Kasumi-1 (cell line): ENCODE results near the gene UBQLN1.
"Not testable (repeated sequence)": the region's sequence is repeated elsewhere in the genome, so short reads cannot be mapped to it uniquely, and the experiment has no call there.

Source experiments
- DNase-seq, 2 experiments: peaks; one replicate each; lab custom pipeline; 2025; lab: John Stamatoyannopoulos, UW

Gene UBQLN1

DNA sequence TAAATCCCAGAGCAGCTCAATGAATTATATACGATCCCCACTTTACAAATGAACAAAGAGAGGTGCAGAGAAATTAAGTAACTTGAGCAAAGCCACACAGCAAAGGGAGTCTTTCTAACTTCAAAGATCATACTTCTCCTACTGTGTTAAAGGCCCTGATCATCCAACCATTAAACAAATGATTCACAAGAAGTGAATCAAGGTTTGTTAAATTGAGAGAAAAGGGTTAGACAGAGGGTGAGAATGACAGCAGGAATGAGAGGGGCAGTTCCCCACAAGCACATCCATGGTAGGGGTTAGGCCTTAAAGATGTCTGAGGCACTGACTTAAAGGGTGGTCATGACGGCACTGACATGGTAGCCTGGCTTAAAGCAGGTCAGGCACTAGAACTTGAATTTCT, 74.1 kb downstream of the UBQLN1 start:
- DNase-seq: no peak

- DNase-seq: no peak
Observed at GRCh38 chr9:83633255-83633654, 74.5 kb downstream of the UBQLN1 start.

GRCh38 chr9:83630938-83631457, 76.8 kb downstream of the UBQLN1 start:
- DNase-seq: no peak

GRCh38 chr9:83629433-83630104, 78.2 kb downstream of the UBQLN1 start:
- DNase-seq: no peak

DNA sequence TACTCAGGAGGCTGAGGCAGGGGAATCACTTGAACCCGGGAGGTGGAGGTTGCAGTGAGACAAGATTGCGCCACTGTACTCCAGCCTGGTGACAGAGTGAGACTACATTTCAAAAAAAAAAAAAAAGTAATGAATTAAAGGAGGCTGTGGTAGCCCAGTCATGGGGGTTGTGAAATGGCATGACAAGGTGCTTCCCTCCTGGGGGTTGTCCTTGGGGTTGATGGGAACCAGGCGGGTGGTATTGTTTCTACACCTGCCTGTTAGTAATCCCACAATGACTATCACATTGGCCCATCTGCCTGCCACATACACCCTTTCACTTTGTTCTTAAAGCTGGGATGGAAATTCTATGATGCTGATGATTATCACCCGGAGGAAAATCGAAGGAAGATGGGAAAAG, 79.2 kb downstream of the UBQLN1 start:
- DNase-seq: no peak

GRCh38 chr9:83625178-83625577, 82.6 kb downstream of the UBQLN1 start:
- DNase-seq: no peak

DNA sequence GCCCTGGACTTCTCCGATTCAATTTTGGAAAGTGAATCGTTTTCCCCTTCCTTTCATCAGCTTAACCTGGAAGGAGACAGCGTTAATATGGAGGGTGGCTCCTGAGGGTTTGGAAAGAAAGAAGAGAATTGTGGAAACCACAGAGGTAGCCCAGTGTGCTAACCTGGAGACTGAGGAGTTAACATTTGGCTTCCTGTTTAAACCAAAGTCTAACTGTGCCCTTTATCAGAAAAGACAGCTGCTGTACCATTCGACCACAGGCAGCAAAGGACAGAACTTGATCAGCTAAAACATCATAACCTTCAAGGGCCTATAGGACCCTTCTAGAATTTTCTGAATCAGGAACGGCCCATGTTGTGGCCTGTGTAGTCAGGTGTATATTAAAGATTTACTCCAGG, 84.1 kb downstream of the UBQLN1 start:
- peak; percentile 18 to 19 for DNase-seq

DNA sequence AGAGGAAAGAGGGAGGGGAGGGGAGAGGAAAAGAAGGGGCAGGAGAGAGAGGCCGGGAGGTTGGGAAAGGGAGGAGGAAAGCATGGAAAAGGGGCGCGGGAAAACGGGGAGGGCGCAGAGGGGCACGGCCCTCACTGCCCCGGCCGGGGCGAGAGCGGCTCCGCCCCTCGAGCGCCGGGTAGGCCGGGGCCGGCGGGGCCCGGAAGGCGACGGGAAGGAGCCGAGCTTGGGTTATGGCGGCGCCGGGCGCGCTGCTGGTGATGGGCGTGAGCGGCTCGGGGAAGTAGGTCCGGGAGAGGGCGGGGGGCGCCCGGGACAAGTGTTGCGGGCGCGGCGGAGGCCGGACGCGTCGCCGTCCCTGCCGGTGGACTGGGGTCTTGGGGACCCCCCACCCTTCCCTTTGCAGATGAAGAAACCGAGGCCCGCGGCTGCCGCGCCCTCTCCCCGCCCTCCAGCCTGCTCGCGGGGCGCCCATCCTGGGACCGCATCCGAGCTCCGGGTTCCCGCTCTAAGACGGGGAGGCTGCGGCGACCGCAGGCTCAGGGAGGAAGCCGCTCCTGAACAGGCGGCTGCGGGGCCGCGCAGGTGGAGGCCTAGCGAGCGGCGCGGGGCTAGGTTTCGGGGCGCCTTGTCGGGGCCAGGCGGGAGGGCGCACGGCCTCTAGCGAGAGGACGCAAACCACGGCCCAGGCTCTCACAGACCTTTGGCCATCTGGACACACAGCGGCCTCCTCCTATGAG, 84.6 kb downstream of the UBQLN1 start, which contains the start of gene IDNK:
Gene IDNK (plus strand): TSS at position 205 of the 740 bp plus-strand sequence. CDS start 29 bp downstream, at position 234.
- peak; percentile 48 to 53 for DNase-seq

DNA sequence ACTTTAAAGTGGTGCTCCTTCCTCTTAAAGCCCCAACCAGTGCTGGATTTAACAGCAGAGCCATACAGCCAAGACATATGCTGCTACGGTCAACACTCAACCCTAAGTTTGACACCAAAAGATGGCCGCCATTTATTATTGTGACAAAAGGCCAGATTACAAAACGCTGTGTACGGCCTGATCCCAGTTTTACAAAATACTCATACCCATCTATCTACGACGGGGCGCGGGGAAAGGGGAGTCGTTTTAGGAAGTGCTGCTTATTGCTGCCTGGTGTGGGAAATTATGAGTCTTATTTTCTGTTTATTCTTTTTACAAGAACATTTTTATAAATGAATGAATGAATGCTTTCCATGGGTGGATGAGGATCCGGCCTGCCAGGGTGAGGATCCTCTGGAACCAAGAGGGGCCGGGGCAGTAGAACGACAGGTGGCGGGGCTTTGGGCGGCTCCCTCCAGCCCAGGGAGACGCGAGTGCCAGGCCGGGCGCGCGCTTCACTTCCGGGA, 85.3 kb downstream of the UBQLN1 start:
- peak in 1 of 2 experiments; percentile 48 for DNase-seq

- DNase-seq: peak; percentile 58
Observed at GRCh38 chr9:83620841-83621636, 86.7 kb downstream of the UBQLN1 start.

GRCh38 chr9:83617299-83617698, 90.5 kb downstream of the UBQLN1 start:
- no peak for DNase-seq

- not testable (repeated sequence) for DNase-seq
Observed at GRCh38 chr9:83613298-83613697, 94.5 kb downstream of the UBQLN1 start.
